GM18505 (cell line): Measurements from ENCODE around the gene CAND2.
"Not testable (repeated sequence)": the region's sequence is repeated elsewhere in the genome, so short reads cannot be mapped to it uniquely, and the experiment has no call there.

Source experiments
- ATAC-seq: cut with Tn5 transposase; IDR thresholded peaks from one replicate; pipeline ENCODE4 v1.9.1; 2021; ENCODE audit not compliant: unreplicated experiment
- POLR2A ChIP-seq: IDR thresholded peaks from 4 replicates; pipeline ENCODE4 v1.6.1; 2011; ENCODE audit warnings: borderline replicate concordance; ENCODE audit not compliant: insufficient read depth, insufficient read length; ENCODE audit errors: extremely low read depth

The CAND2 gene

DNA sequence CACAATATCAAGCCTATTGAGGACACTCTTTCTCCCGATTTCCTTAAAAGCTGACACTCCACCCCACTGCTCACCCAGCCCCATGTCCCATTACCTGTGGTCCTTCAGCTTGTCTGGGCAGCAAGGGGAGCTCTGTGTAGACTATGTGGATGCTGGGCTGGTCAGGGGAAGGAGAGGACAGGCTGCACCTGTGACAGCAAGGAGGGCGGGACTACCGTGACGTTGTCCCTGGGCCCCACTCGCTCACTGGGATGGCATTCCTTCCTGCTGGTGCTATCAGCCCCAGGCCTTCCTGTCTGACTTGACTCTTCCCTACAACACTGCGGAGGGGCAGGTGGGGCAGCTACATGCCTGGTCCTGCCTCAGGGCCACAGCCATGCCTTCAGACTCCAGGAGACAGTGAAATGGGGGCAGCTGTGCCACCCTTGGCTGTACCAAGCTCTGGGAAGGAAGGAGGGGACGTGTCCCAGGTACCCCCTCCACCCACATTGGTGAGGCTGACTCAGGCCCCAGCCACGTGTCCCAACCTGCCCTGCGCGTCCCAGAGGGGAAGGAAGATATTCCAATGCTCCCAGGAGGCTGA is 37.3 kb upstream of the CAND2 start, which contains the start of gene TMEM40:
Gene TMEM40, minus strand, starts transcription at position 163 of the 583 bp plus-strand sequence. CDS start 9,427 bp downstream, outside the sequence.
- no peak for TF ChIP-seq POLR2A
- ATAC-seq = no peak

DNA sequence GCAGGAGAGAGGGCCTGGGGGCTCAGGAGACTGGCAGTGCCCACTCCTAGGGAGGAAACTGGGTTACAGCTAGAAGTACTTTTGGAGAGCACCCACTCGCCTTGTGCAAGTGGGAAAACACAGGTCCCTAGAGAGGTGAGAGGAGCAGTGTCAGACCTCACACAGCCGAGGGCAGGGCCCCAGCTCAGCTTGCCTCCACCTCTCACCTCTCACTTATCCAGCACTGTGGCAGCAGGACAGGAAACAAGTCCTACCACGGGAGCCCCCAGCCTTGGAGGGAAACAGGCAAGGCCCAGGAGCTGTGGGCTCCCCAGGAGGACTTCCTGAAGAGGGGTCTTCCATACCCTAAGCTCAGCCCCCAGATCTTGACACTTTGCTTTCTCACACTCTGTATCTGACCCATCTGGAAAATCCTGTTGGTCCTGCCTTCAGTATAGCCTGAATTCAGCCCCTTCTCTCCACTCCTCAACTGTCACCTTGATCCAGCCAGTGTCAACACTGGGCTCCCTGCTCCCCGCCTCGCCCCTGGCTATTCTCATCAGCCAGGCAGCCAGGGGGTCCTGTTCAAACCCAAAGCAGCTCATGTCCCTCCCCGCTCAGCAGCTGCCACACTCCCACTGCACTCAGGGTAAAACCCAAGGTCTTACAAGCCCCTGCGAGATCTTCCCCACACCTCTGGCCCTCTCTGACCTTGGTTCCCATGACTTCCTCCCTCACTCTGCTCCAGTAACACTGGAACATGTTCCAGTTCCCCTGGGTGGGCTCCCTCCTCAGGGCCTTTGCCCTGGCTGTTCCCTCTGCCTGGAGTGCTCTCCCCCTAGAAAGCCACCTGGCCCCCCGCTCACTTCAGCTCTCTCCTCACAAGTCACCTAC is 36.6 kb upstream of the CAND2 start:
- TF ChIP-seq POLR2A = no peak
- ATAC-seq = no peak

DNA sequence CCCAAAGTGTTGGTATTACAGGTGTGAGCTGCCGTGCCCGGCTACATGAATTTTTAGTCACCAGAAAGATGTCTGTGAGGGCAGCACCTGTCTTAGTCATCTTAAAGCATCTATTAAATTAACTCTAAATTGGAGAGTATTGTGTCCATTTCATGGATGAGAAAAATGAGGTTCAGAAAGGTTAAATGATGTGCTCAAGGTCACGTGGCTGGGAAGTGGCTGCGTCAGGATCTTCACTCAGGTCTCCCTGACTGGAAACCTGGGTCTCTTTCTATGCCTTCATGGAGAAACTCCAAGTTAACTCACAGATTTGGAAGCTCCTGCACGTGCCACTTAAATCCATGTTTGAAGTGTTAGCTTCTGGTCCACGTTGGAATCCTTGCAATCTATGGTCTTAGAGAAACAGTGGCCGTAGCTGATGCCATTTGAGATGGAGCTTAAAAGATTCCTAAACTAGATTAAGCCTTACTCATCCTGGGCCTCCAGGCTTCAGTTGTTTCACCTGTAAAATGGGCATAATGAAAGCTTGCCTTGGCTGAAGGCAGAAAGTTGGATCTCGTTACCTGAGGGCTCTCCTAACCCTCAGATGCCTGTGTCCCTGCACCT is 32.2 kb upstream of the CAND2 start:
- no peak for ATAC-seq
- TF ChIP-seq POLR2A = no peak

DNA sequence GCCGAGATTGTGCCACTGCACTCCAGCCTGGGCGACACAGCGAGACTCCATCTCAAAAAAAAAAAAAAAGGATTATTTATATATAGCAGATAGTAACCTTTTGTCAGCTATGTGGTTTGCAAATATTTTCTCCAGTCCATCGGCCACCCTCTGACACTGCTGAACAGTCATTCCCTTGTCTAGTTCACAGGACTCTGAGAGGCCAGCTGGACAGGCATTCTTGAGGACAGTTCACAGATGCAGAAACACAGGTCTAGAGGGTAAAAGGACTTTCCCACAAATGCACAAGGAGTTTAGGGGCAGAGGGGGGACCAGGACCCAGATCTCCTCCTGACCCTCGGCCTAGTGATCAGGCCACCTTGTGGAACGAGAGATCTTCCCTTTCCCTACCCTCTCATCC is 29.9 kb upstream of the CAND2 start:
- ATAC-seq = no peak
- TF ChIP-seq POLR2A = no peak

DNA sequence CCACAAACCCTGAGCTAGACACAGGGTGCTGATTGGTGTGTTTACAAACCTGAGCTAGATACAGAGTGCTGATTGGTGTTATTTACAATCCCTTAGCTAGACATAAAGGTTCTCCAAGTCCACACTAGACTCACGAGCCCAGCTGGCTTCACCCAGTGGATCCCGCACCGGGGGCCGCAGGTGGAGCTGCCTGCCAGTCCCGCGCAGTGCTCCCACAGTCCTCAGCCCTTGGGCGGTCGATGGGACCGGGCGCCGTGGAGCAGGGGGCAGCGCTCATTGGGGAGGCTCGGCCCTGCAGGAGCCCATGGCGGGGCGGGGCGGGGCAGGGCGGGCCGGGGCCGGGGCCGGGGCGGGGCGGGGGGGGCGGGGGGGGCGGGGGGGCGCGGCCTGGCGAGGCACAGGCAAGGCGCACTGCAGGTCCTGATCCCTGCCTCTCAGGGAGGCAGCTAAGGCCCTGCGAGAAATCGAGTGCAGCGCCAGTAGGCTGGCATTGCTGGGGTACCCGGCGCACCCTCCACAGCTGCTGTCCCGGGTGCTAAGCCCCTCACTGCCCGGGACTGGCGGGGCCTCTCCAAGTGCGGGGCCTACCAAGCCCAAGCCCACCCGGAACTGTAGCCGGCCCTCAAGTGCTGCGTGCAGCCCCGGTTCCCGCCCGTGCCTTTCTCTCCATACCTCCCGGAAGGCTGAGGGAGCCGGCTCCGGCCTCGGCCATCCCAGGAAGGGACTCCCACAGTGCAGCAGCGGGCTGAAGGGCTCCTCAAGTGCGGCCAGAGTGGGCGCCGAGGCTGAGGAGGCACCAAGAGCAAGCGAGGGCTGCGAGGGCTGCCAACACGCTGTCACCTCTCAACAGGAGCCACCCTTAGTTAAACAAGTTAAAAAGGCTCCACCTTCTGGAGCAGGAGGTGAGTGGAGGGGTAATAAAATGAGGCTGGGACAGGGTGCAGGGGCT is 27.6 kb upstream of the CAND2 start:
- no peak for TF ChIP-seq POLR2A
- no peak for ATAC-seq

DNA sequence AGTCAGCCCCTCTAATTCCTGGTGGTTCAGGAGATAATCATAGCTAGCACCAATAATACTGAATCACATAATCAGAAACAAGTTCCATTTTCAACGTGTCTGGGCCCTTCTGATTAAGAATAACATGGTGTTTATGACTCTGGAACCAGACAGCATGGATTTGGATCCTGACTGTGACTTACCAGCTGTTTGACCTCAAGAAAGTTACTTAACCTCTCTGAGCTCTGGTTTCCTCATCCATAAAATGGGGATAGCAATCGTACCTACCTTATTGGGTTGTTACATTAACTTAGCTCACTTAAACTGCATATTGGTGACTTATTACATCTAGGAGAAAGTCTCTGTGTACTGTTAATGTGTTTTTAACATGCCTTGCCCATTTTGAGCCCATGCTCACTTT is 26.7 kb upstream of the CAND2 start:
- no peak for ATAC-seq
- TF ChIP-seq POLR2A = no peak

DNA sequence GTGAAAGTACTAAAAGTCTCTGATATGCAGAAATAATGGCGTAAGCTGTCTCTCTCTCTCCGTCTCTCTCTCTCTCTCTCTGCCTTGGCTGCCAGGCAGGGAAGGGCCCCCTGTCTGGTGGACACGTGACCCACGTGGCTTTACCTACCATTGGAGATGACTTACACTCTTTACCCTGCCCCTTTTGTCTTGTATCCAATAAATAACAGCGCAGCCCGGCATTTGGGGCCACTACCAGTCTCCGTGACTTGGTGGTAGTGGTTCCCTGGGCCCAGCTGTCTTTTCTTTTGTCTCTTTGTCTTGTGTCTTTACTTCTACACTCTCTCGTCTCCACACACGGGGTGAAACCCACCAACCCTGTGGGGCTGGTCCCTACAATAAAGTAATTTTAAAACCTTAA is 25.2 kb upstream of the CAND2 start:
- TF ChIP-seq POLR2A = no peak
- ATAC-seq = no peak

DNA sequence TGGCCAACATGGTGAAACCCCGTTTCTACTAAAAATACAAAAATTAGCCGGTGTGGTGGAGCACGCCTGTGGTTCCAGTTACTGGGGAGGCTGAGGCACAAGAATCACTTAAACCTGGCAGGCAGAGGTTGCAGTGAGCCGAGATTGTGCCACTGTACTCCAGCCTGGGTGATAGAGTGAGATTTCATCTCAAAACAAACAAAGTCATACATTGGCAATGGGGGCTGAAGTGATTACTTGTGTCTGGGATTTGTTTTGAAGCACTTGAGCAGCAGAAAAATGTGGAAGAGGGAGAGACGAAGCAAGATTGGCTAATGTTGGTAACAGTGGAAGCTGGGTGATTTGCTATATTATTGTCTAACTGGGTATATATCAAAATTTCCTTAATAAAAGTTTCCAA is 24.0 kb upstream of the CAND2 start:
- TF ChIP-seq POLR2A = no peak
- ATAC-seq = no peak

DNA sequence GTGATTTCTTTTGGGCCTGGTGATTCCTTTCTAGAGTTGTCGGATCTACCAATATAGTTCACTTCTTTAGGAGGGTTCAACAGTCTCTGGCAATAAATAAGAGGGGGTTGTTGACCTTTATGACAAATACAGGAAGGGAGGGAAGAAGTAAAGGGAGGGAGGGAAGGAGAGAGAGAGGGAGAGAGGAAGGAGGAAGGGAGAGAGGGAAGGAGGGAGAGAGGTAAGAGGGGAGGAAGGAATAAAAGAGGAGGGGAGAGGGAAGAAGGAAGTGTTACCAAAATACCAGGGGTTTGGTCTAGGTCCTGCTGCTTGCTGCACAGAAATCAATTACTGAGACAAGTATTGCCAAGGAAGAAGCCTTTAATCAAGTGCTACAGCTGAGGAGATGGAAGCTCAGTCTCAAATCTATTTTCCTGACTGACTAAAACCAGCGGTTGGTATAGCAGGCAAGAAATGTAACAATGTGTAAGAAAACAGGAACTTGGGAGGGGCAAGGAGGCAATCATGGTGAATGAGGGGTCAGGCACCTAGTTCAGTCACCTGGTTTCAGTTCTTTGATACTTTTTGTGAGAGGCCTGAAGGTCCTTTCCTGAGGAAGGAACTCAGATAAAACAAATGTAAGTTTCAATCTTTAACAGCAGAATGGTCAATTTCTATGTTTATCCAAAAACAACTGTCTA is 23.3 kb upstream of the CAND2 start:
- TF ChIP-seq POLR2A = no peak
- ATAC-seq = no peak

DNA sequence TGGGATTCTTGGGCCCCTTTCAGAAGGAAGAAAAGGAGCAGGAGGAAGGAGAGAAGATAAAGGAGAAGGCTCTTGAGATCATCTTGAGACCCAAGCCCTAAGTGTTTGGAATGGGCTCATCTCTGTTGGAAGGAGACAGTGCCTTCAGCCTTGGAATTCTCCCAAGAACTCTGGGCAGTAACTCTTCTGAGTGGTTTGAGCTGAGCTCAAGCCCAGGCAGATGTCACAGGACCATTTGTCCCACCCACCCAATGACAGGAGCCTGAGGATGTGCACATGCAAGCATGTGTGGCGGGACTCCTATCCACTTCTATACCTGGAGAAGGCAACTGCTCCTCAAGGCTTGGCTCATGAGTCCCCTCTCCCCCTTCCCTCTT is 22.8 kb upstream of the CAND2 start:
- no peak for TF ChIP-seq POLR2A
- ATAC-seq = no peak

DNA sequence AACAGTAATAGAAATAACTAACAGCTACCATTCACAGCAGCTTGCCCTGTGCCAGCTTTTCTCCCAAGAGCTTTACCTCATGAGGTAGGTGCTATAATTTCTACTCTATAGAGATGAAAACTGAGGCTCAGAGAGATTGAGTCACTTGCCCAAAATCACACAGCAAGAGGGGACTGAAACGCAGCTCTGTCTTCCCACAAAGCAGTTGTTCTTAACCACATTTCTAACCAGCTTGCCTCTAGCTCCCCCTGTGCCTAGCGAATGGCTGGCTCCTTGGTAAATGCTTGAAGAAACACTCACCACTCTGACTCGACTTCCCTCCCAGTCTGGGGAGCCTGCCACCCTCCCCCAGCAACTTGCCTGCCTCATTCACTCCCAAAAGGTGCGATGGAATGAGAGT is 21.9 kb upstream of the CAND2 start:
- no peak for TF ChIP-seq POLR2A
- ATAC-seq = no peak

DNA sequence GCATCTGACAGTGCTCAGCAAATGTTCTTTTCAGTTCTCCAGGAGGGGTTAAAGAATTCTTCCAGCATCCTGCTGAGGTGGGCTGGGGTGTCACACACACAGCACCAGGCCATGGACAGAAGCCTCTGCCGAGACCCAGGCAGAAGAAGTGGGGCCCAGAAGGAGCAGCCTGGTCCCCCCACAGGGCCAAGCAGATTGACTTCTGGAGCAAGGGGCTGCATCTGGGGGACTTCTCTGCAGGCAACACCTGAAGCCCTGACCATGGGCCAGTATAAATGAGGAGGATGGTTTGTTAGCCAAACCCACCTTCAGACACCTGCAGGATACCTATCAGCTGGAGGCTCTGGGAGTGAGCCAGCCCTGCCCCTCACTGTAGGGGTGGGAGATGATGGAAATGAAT is 21.3 kb upstream of the CAND2 start:
- no peak for ATAC-seq
- TF ChIP-seq POLR2A = no peak

DNA sequence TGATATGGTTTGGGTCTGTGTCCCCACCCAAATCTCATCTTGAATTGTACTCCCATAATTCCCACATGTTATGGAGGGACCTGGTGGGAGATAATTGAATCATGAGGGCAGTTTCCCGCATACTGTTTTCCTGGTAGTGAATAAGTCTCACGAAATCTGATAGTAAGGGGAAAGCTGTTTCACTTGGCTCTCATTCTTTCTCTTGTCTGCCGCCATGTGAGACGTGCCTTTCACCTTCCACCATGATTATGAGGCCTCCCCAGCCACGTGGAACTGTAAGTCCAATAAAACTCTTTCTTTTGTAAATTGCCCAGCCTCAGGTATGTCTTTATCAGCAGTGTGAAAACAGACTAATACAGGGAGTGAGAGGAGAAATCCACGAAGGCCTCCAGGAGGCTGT is 20.5 kb upstream of the CAND2 start:
- ATAC-seq = not testable (repeated sequence)
